Stimulated activated effector memory CD8-positive, alpha-beta T cell treated with anti-CD3 and anti-CD28 coated beads, Interleukin-12 subunit alpha, Interleukin-12 subunit beta, amount 100 ng/mL, for 72 hours (primary cell): ENCODE results near the gene CUX1.

Experiments
- ATAC-seq: fragments of 150-1000 bp; cut with Tn5 transposase; 2 replicates; pipeline ENCODE4 v1.10.0; 2021
- DNase-seq, 2 donors: peaks; one replicate each; pipeline ENCODE4 v3.0.0; 2021 to 2022; ENCODE audit warnings: low spot score in 2 of 2
- H3K27ac Mint-ChIP-seq: one replicate; pipeline ENCODE4 v1.8.0; 2022; ENCODE audit warnings: mild to moderate bottlenecking, mixed read lengths
- H3K36me3 Mint-ChIP-seq: one replicate; pipeline ENCODE4 v1.8.0; 2022; ENCODE audit warnings: mild to moderate bottlenecking, mixed read lengths
- H3K4me1 Mint-ChIP-seq: one replicate; pipeline ENCODE4 v1.8.0; 2022; ENCODE audit warnings: mixed read lengths
- H3K4me3 Mint-ChIP-seq: one replicate; pipeline ENCODE4 v1.8.0; 2022; ENCODE audit warnings: mild to moderate bottlenecking, mixed read lengths
- H3K9me3 Mint-ChIP-seq: one replicate; pipeline ENCODE4 v1.8.0; 2022; ENCODE audit warnings: mixed read lengths

Gene CUX1

DNA sequence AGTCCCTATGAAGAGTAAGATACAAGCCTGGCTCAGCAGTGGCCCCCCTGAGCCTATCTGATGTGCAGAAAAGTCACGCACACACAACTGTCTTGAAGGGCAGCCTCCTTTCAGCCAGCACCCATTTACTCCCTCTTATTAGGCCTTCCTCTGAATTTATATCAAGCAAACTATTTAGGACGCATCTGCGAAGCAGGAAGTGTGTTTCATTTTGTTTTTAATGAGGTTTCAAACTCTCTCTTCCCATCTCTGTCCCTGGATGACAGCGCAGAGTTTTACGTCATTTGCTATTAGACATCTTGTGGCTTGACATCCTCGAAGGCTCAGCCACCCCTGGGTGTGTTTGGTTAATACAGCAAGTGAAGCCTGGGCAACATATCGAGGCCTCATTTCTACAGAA is 79.5 kb downstream of the CUX1 start:
- no peak overlapping the region for H3K27ac Mint-ChIP-seq
- no peak overlapping the region for H3K4me3 Mint-ChIP-seq
- no peak for ATAC-seq
- H3K4me1 Mint-ChIP-seq, result peaks cover 15% of the 10 kb centered on the region
- no peak for DNase-seq
- no peaks in the 10 kb centered on the region for H3K36me3 Mint-ChIP-seq
- H3K9me3 Mint-ChIP-seq, result no peaks in the 10 kb centered on the region

DNA sequence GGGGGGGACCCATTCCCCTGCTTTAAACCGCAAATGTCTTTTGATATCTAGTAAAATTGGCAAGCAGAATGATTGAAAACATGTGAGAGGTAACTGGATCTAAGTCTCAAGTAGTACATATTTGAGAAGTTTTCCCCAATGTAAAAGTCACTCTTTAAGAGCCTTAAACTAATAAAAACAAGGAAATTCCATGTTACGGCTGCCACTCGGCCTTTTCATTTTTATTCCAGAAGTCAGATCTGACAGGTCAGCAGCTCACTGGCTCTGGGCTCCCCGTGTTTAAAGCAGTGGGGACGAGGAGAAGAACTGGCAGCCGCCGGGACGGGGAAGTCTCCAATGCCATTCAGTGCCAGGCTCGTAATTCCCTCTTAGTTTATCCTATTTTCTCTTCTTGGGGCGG is 80.7 kb downstream of the CUX1 start:
- H3K9me3 Mint-ChIP-seq, result no peaks in the 10 kb centered on the region
- peaks cover 22% of the 10 kb centered on the region for H3K4me1 Mint-ChIP-seq
- ATAC-seq, result no peak
- no peak for DNase-seq
- H3K27ac Mint-ChIP-seq, result no peak overlapping the region
- no peaks in the 10 kb centered on the region for H3K36me3 Mint-ChIP-seq
- no peak overlapping the region for H3K4me3 Mint-ChIP-seq

DNA sequence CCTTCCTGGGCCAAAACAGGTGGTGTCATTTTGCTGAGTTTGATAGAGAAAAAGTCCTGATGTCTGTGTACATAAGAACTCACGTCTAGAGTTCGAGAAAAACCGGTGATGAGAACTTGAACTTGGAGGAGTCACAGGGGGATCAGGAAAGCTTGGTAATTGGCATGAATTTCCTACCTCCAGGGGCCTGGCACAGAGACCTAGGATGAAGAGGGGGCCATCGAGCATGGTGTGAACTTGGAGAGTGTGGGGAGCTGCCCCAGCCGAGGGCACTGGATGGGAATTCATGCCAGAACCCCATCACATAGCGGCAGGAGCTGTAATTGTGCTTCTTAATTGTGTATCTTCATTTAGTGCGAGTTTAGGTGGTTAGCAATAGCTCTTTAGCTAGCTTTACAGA is 82.2 kb downstream of the CUX1 start:
- Mint-ChIP-seq H3K4me3 (no peak overlapping the region), H3K4me1 (peaks cover 26% of the 10 kb centered on the region), H3K9me3 (no peaks in the 10 kb centered on the region), H3K27ac (no peak overlapping the region), H3K36me3 (no peaks in the 10 kb centered on the region)
- no peak for DNase-seq
- no peak for ATAC-seq

DNA sequence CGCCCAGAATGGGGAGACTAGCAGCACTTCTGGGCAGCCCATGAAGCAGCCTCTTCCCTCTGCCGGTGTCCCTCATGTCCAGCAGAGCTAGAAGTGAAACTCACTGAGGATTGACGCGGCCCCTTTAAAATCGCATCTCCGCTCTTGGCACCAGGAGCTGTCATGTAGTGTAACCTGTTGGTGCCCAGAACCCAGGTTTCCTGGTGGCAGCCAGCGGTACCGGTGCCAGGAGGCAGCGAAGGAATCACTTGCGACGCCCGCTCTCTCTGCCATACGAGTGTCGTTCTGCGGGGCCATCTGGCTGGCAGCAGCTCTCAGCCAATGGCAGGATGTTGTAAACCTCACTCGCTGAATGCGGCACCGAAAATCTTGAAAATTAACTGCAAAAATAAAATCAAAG is 82.7 kb downstream of the CUX1 start:
- H3K36me3 Mint-ChIP-seq, result no peaks in the 10 kb centered on the region
- H3K27ac Mint-ChIP-seq, result no peak overlapping the region
- DNase-seq (no peak), ATAC-seq (no peak)
- H3K4me1 Mint-ChIP-seq, result peaks cover 28% of the 10 kb centered on the region
- H3K4me3 Mint-ChIP-seq, result no peak overlapping the region
- H3K9me3 Mint-ChIP-seq, result no peaks in the 10 kb centered on the region

DNA sequence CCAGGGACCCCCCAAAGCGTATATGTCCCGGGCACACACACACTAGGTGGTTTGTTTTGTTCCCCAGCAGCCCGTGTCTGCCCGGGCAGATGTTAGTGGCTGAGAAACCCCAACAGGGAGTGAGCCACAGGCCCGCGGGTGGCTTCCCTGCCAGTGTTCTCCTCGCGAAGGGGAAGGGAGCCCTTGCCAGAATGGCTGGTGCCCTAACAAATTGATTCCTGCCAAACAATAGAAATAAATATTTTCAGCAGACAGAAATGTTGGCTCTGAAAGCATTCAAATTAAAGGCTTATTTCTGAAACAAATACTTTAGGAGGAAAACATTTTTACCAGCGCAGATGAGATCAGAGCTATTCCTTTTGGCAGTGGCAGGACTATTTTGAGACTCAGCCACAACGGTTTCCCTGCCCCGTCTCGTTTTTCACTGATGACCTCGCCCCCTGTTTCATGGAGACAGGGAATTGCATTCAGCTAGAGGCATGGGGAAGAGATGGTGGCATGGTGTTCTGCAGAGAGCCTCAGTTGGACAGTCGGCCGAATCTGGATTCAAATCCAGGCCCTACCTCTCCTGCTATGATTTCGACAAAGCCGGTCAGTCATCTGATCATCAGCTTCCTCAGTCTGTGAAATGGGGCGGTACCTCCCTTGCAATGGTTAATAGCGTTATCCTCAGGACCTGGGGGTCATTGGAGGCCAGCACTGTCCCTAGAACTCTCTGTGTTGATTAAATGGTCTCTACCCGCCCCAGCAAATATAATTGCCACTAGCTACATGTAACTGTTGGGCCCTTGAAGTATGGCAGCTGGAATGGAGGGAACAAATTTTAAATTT is 84.5 kb downstream of the CUX1 start:
- no peaks in the 10 kb centered on the region for H3K36me3 Mint-ChIP-seq
- H3K27ac Mint-ChIP-seq, result no peak overlapping the region

DNA sequence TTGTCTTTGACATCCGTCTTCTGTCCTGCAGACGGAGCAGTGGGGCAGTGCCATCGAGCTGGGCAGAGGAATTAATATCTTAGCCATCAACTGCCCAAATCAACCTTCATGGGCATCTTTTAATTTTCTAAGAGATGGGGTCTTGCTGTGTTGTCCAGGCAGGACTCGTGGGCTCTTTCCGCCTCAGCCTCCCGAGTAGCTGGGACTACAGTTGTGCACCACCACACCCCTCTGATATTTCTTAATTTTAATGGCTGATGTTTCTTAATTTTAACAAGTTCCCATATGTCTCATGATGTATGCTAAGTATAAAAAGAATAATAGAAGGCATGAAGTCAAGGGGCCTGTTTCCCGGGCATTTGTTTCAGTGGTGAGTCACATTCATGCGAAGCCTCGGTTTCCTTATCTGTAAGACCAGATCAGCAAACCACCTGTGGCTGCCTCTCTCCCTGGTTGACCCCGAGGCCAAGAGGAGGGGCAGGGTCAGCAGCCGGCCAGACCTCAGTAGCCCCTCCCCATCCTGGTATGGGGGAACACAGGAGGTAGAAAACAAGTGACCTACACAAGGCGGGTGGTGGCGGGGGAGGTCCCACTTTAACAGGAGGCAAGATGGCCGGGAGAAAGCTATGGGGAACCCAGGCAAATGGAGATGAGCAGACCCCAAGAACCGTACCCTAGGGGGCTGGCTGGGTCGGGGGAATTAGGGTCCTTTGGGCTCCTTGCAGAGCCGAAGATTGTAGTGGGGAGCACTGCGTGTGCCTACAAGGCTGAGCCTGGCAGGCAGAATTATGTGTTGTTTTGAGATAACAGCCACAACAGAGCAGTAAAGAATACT is 85.5 kb downstream of the CUX1 start:
- DNase-seq (no peak), ATAC-seq (no peak)
- no peaks in the 10 kb centered on the region for H3K36me3 Mint-ChIP-seq
- H3K4me3 Mint-ChIP-seq, result no peak overlapping the region
- no peaks in the 10 kb centered on the region for H3K9me3 Mint-ChIP-seq
- no peak overlapping the region for H3K27ac Mint-ChIP-seq
- H3K4me1 Mint-ChIP-seq, result peaks cover 28% of the 10 kb centered on the region

More for the DNA sequence above, 84.5 kb downstream of the CUX1 start:
- no peak overlapping the region for H3K4me3 Mint-ChIP-seq
- H3K4me1 Mint-ChIP-seq, result peaks cover 28% of the 10 kb centered on the region
- ATAC-seq (no peak), DNase-seq (no peak)
- no peaks in the 10 kb centered on the region for H3K9me3 Mint-ChIP-seq

DNA sequence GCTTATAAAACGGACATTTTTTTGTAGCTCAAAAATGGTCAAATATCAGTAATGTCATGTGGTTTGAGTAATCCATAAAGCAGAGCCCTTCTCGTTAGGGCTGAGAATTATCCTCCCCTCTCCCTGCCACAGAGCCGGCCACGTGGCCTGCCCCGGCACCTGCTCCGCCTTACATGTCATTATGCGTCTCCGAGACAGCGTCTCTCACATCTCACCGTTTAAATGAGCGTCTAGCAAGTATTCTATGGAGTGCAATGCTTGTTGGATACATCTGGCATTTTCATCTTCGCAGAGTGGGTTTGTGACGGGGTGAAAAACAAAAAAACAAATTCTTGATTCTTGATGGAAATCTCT is 86.1 kb downstream of the CUX1 start:
- Mint-ChIP-seq H3K4me1 (peaks cover 28% of the 10 kb centered on the region), H3K36me3 (no peaks in the 10 kb centered on the region), H3K27ac (no peak overlapping the region), H3K9me3 (no peaks in the 10 kb centered on the region), H3K4me3 (no peak overlapping the region)
- ATAC-seq (no peak), DNase-seq (no peak)

DNA sequence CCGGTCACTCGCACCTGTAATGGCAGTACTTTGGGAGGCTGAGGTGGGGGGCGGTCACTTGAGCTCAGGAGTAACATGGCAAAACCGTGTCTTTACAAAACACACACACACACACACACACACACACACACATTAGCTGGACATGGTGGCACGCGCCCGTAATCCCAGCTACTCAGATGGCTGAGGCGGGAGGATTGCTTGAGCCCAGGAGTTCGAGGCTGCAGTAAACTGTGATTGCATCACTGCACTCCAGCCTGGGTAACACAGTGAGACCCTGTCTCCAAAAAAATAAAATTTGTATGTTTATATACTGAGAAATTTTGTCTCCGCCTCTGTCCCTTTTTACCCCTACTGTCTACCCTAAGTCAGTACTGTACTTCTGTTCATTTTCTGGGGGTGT is 86.6 kb downstream of the CUX1 start:
- no peak overlapping the region for H3K4me3 Mint-ChIP-seq
- no peaks in the 10 kb centered on the region for H3K9me3 Mint-ChIP-seq
- ATAC-seq (no peak), DNase-seq (no peak)
- H3K27ac Mint-ChIP-seq, result no peak overlapping the region
- peaks cover 28% of the 10 kb centered on the region for H3K4me1 Mint-ChIP-seq
- H3K36me3 Mint-ChIP-seq, result no peaks in the 10 kb centered on the region

DNA sequence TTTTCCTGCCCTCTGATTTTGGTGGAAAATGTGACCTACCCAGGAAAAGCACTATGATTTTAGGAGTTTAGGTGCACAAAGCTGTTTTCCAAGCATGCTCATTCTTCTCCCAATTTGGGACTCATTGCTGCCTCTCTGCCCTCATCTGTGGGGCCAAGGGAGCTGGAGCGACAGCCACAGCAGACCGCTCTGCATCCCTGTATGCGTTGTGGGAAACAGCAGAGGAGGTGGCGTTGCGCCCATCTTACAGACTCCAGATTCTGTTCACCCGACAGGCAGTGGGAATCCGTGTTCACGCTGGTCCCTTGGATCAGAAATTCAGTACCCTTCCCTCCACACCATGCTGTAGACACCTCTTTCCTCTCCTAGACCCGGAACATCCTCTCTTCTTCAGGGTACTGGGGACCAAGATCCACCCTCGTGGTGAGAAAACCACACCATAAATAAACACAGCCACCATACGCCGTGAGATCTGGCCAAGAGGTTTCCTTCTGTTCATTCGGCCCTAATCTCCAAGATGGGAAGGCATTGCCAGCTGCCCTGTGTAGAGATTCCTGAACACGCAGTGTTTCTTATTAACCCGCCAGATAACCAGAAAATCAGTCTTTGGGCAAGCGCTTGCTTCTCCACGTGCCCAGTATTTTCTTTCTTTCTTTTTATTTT is 87.9 kb downstream of the CUX1 start:
- no peak for ATAC-seq

DNA sequence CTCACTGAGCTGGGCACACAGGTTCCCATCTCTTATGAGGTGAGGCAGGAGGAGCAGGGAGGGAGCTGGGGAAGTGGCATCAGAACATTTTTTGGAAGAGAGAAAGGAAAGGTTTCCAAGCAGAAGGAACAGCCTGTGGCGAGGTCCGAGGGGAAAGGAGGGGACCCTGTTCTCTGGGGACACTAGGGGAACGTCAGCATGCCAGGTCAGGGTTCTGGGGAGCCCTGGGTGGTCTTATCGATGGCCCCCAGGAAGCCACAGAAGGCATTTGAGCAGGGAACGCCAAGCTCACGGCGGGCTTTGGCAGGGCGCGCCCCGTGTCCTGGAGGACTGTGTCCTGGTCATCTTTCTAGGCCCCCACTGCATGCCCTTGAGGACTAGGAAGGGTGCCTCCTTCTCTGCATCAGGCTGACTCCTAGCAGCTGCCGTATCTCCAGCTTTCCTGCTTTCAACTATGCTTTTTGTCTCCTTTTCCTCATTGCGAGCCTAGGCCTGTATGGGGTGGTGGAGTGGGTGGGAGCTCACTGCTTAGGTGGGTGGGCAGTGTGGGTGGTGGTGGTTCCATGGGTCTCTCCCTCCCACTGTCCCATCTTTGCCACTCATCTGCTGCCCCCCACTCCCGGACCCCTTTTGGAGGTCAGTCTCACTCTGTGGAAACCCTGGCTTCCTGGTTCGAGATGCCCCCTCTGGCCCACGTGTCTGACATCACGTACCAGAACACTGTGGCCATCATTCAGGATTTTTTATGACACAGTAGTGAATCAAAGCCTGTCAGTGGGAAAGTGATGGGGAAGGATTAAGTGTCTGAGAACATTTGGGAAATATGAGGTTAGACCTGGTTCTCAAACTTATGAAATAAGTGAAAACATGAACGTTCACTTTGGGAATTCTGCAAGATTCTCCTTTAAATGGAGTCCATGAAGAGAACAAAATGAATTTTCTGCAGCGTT is 89.1 kb downstream of the CUX1 start:
- no peak for DNase-seq
- Mint-ChIP-seq H3K9me3 (no peaks in the 10 kb centered on the region), H3K27ac (no peak overlapping the region), H3K4me1 (peaks cover 20% of the 10 kb centered on the region), H3K4me3 (no peak overlapping the region), H3K36me3 (no peaks in the 10 kb centered on the region)
- ATAC-seq, result no peak

More for the DNA sequence above, 87.9 kb downstream of the CUX1 start:
- H3K9me3 Mint-ChIP-seq, result no peaks in the 10 kb centered on the region
- no peaks in the 10 kb centered on the region for H3K36me3 Mint-ChIP-seq
- DNase-seq, result no peak
- peaks cover 20% of the 10 kb centered on the region for H3K4me1 Mint-ChIP-seq
- no peak overlapping the region for H3K27ac Mint-ChIP-seq
- H3K4me3 Mint-ChIP-seq, result no peak overlapping the region

DNA sequence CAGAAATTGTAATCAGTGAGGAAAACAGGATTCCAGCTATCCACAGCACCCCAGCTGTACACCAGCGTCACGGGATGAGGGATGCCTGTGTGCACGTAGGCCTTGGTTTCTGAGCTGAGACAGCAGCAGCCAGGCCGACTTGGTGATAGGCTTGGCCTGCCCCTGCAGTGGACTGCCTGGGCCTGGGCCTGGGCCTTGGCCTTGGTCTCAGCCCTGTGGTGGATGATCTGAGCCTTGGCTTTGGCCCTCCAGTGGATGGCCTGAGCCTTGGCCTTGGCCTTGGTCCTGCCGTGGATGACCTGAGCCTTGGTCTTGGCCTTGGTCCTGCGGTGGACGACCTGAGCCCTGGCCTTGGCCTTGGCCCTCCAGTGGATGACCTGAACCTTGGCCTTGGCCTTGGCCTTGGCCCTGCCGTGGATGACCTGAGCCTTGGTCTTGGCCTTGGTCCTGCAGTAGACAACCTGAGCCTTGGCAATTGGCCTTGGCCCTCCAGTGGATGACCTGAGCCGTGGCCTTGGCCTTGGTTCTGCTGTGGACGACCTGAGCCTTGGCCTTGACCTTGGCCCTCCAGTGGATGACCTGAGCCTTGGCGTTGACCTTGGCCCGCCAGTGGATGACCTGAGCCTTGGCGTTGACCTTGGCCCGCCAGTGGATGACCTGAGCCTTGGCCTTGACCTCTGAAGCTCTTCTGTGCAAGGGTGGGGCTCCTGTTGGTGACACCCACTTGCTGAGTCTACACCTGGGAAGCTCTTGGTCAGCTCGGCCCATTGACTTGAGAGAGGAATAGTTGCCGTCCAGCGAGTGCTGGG is 93.8 kb downstream of the CUX1 start:
- Mint-ChIP-seq H3K4me1 (peaks cover 17% of the 10 kb centered on the region), H3K36me3 (peaks cover 6% of the 10 kb centered on the region), H3K4me3 (no peak overlapping the region), H3K9me3 (no peaks in the 10 kb centered on the region), H3K27ac (no peak overlapping the region)
- DNase-seq, result no peak
- no peak for ATAC-seq

DNA sequence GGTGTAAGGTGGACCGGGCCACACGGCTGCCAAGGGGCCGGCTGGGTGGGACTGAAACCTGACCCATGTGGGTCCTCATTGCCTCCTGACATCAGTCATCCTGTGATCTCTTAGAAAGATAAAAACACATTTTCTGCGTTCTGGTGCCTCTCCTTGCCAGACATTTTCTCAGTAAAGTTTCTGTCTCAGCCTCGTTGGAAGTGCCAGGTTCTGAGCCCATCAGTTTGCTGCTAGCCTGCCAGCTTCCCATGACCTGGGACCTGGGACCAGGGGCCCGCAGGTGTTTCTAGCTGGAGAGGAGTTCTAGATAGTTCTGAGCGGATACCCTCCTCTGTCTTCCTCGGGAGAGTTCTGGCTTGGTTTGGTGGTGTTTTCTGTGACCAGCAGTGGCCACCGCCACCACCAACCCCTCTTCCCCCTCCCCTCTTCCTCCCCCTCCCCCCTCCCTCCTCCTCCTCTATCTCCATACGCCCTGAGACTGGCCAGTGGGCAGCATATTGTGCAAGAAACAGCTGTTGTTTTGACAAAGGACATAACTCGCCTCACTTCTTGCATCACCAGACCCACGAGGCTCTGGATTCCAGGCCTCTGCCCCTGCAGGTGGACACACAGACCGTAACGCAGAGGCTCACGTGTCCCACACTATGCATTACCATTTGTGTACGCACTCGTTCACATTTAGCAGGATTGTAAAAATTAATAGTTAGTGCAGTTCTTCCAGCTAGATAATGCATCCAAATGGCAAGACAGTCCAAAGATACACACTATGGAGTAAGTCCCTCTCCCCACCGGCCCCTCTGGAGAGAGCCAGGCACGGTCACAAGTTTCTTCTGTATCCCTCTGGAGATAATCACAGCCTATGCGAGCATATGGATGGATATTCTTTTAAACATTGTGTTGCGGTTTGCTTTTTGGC is 94.6 kb downstream of the CUX1 start:
- peaks cover 16% of the 10 kb centered on the region for H3K4me1 Mint-ChIP-seq
- H3K36me3 Mint-ChIP-seq, result peaks cover 11% of the 10 kb centered on the region
- no peak overlapping the region for H3K27ac Mint-ChIP-seq
- no peak overlapping the region for H3K4me3 Mint-ChIP-seq
- ATAC-seq (no peak), DNase-seq (no peak)
- no peaks in the 10 kb centered on the region for H3K9me3 Mint-ChIP-seq

DNA sequence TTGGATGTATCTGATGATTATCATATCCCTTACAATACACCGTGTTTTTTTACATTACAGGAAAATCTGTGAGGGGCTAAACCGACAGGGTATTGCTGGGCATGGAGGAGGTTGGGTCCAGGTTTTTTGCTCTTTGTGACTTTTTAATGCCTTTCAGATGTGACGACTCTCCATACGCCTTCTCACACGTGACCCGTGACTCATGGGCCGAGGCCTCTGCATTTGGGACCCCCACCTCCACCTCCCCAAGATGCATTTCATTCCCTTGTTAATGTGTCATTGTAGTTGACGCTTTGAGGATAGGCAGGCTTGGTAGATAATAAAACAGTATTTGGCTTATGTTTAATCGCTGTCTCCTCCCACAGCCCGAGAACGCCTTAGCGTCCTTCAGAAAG is 95.3 kb downstream of the CUX1 start:
- H3K9me3 Mint-ChIP-seq, result no peaks in the 10 kb centered on the region
- ATAC-seq (no peak), DNase-seq (no peak)
- H3K4me3 Mint-ChIP-seq, result no peak overlapping the region
- H3K36me3 Mint-ChIP-seq, result peaks cover 18% of the 10 kb centered on the region
- H3K4me1 Mint-ChIP-seq, result peaks cover 16% of the 10 kb centered on the region
- H3K27ac Mint-ChIP-seq, result no peak overlapping the region
